ENCODE results near the gene PCDHA8. TPM values are rescaled to one million over a fixed set of nuclear protein-coding genes. Genes with fewer than 3 reads are reported as not detected.
"Not testable (repeated sequence)": the region's sequence is repeated elsewhere in the genome, so short reads cannot be mapped to it uniquely, and the experiment has no call there.

Gene PCDHA8
- 0.08 TPM for total RNA-seq

- ATAC-seq: no peak
Measured at GRCh38 chr5:140840978-140841962, at the start of gene PCDHA8. PCDHA8 (plus strand) TSS chr5:140841187; CDS start chr5:140841322, 135 bp downstream.

GRCh38 chr5:140794595-140795258 lies 46.3 kb upstream of the PCDHA8 start, which contains the start of gene PCDHA2:
PCDHA2 (plus strand) TSS chr5:140794852.
- no peak for ATAC-seq

- ATAC-seq: no peak
Measured at GRCh38 chr5:140795259-140795641, 45.7 kb upstream of the PCDHA8 start.

GRCh38 chr5:140796072-140796717 lies 44.8 kb upstream of the PCDHA8 start:
- ATAC-seq: not testable (repeated sequence)

- ATAC-seq: no peak
Measured at GRCh38 chr5:140796718-140797095, 44.3 kb upstream of the PCDHA8 start.

- ATAC-seq: no peak
Measured at GRCh38 chr5:140800816-140801493, 40.0 kb upstream of the PCDHA8 start, which contains the start of gene PCDHA3. PCDHA3 (plus strand) TSS chr5:140801057.

- ATAC-seq: no peak
Measured at GRCh38 chr5:140801494-140801841, 39.5 kb upstream of the PCDHA8 start.

GRCh38 chr5:140802381-140802780 lies 38.6 kb upstream of the PCDHA8 start:
- not testable (repeated sequence) for ATAC-seq

GRCh38 chr5:140802781-140803271 lies 38.2 kb upstream of the PCDHA8 start:
- no peak for ATAC-seq

- ATAC-seq: no peak
Measured at GRCh38 chr5:140806834-140807775, 33.9 kb upstream of the PCDHA8 start, which contains the start of gene PCDHA4. PCDHA4 (plus strand) TSS chr5:140807068.

- not testable (repeated sequence) for ATAC-seq
Measured at GRCh38 chr5:140808241-140808888, 32.6 kb upstream of the PCDHA8 start.

GRCh38 chr5:140808889-140809291 lies 32.1 kb upstream of the PCDHA8 start:
- ATAC-seq: no peak

- ATAC-seq: no peak
Measured at GRCh38 chr5:140821375-140822280, 19.4 kb upstream of the PCDHA8 start, which contains the start of gene PCDHA5. PCDHA5 (plus strand) TSS chr5:140821613.

- ATAC-seq: no peak
Measured at GRCh38 chr5:140822281-140822629, 18.7 kb upstream of the PCDHA8 start.

GRCh38 chr5:140822969-140823368 lies 18.0 kb upstream of the PCDHA8 start:
- not testable (repeated sequence) for ATAC-seq

- ATAC-seq: no peak
Measured at GRCh38 chr5:140823475-140823874, 17.5 kb upstream of the PCDHA8 start.

- no peak for ATAC-seq
Measured at GRCh38 chr5:140827704-140828361, 13.2 kb upstream of the PCDHA8 start, which contains the start of gene PCDHA6. PCDHA6 (plus strand) TSS chr5:140827960; CDS start chr5:140828092, 132 bp downstream.

- ATAC-seq: no peak
Measured at GRCh38 chr5:140828362-140828737, 12.6 kb upstream of the PCDHA8 start.

Data from esophagus mucosa (tissue), 1 donor.